H54 (cell line): ENCODE data around the gene SLBP.

Source experiments
- DNase-seq: peaks from one replicate; pipeline ENCODE4 v3.0.0; 2011; ENCODE audit warnings: low spot score, mixed read lengths; ENCODE audit not compliant: insufficient read length
- FAIRE-seq: peaks from 3 replicates; lab custom pipeline; 2011; peaks lifted over from hg19 to GRCh38; lab: Jason Lieb, UNC
- POLR2A ChIP-seq: IDR thresholded peaks from 2 replicates; pipeline ENCODE4 v1.6.1; 2011; ENCODE audit warnings: low read depth, mild to moderate bottlenecking, low read length

Gene SLBP

GRCh38 chr4:1753294-1753696 lies 41.2 kb upstream of the SLBP start:
- FAIRE-seq = no peak
- no peak for TF ChIP-seq POLR2A
- no peak for DNase-seq

- FAIRE-seq (no peak), DNase-seq (no peak)
- no peak for TF ChIP-seq POLR2A
Observed at GRCh38 chr4:1752284-1753041, 40.3 kb upstream of the SLBP start.

- DNase-seq = no peak
- TF ChIP-seq POLR2A = no peak
- no peak for FAIRE-seq
Observed at GRCh38 chr4:1751919-1752283, 39.8 kb upstream of the SLBP start.

DNA sequence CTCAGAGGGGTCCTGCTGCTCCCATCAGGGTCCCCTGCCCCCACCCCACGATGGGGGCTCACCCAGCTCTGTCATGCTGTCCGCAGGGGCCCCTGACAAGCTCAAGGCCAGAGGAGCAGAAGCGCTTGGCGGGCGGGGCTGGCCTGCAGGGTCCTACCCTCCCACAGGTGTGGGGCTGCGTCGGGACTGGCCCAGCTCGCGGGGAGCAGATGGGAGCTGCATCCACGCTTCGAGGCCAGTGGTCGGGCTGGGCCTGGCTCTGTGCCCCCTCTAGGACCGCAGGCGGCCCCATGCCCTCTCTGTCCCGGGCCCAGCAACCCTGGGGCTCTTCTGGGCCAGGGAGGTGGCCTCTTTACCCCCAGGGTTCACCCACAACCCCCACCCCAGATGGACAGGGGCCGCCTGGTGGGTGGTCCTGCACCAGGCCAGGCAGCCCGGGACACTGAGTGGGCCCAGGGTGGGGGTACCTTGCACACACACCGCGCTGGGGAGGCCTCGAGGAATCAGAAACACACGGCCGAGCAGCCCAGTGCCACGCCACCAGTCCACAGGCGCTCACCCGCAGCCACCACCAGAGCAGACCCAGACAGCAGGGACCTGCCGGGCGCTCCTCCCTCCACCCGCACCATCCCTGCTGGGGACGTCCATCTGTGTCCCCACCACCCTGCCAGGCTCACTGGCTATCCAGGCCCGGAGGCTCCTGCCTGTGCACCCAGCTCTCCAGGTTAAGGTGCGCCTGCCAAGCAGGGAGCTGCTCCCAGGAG lies 39.2 kb upstream of the SLBP start:
- FAIRE-seq (no peak), DNase-seq (no peak)
- TF ChIP-seq POLR2A = no peak

DNA sequence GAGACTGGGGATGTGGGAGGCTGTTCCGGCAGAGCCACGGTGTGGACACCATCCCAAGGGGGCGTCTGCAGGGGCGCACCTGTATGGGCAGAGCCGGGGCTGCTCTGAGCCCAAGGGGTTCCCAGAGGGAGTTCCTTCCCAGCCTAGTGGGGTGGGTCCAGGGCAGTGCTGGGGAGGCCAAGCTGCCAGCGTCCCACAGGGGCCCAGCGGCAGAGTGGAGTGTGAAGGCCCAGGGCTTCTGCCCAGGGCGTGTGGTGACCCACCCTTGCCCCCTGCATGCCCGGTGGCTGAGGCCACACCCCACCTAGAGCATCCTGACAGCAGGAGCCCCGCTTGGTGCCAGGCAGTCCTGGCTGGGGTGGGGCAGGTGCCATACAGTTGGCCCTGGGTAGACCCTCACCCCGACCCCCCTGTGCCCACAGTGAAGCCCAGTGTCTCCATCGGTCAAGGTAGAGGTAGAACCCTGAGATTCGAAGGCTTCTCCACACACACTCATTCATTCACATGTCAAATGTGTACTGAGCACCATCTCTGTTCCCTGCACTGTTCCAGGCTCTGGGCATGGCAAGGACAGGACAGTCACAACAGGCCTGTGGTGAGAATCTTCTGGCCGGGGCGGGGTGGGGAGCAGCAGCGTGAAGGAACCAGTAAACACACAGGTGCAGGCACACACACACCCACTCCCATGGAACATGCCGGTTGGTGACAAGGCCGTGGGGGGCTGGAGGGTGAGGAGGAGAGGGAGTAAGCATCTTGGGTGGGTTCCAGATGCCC lies 38.4 kb upstream of the SLBP start:
- DNase-seq (no peak), FAIRE-seq (no peak)
- TF ChIP-seq POLR2A = no peak

- FAIRE-seq = no peak
- no peak for DNase-seq
- TF ChIP-seq POLR2A = no peak
Observed at GRCh38 chr4:1749826-1750225, 37.7 kb upstream of the SLBP start.

DNA sequence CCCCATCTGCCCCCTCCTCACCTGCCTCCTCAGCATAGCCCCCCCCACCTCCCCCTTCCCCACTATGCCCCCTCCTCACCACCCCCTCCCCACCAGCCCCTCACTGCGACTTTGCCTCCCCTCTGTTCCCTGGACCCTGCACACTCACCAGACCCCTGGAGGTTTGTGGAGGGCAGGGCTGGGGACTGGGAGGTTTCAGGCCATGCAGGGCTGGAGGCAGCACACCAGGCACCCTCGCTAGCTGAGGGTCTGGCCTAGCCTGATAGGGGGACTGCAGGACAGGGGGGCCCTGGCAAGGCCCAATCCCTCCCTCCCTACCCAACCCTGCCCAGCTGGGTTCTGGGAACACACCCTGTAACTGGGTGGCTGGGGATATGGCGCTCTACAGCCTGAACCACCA lies 37.3 kb upstream of the SLBP start:
- FAIRE-seq = no peak
- no peak for TF ChIP-seq POLR2A

DNA sequence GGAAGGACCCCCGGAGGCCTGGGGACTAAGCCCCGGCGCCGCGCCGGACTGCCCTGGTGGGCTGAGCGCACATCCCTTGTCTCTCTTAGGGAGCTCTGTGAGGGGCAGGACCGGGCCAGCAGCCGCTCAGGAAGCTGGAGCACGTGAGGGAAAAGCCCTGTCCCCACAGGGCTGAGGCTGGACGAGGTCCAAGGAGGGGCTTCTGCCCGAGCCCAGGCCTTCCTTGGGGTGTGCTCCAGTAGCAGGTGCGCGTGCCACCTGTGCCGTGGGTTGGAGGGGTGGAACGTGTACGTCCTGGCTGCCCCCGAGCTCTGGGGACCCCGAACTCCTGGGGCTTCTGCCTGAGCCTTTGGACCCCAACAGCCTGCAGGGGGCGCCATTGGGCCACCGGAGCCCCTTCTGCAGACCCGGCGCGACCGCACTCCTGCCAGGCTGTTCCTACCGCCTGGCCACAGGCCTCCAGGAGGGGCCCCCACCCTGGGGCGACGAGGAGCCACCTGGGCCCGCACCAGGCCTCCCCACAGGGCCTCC lies 36.4 kb upstream of the SLBP start:
- TF ChIP-seq POLR2A = no peak
- FAIRE-seq (no peak), DNase-seq (peak; percentile 83)

More for the DNA sequence above, 37.3 kb upstream of the SLBP start:
- DNase-seq = no peak

DNA sequence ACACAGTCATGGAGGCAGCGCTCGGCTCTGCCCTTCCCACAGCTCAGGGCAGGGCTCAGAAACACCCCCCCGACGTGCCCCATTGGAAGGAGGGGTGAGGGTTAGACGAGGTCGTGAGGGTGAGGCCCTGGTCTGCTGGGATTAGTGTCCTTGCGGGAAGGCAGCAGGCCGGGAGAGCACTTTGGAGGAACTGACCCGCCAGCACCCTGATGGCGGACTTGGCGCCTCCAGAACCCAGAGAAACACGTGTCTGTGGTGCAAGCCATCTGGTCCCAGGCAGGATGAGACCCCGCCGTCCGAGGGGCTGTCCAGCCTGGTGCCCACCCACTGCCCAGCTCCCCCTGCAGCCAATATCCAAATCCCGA lies 35.5 kb upstream of the SLBP start:
- TF ChIP-seq POLR2A = no peak
- DNase-seq = no peak
- no peak for FAIRE-seq

DNA sequence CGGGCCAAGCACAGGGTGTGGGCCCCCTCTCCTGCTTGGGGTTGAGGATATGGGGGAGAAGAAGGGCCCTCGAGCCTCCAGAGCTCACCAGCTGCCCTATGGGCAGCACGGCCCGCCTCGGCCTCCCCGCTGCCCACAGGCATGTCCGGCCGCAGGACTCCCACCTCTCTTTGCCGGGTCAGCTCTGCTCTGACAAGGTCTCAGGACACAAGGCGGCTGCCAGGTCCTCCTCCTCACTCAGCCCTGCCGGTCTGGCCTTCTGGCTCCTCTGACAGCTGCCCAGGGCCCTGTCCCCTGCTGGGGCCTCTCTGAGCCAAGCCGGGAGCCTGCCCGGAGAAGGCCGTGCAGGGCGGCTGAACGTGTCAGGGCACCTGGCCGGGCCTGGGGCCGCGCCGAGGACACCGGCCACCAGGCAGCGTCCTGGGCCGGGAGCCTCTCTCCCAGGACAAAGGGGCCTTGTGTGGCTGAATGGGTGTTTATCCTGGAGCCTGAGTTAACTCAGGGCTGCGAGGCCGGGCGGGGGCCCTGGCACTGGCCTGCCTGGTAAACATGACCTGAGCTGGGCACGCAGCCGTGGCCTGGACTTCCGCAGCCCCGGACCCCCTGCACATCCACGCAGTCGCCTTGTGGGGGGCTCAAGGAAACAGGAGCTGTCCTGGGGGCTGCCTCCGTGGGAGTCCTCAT lies 34.9 kb upstream of the SLBP start:
- DNase-seq (no peak), FAIRE-seq (no peak)
- no peak for TF ChIP-seq POLR2A

GRCh38 chr4:1746265-1746691 lies 34.2 kb upstream of the SLBP start:
- TF ChIP-seq POLR2A = no peak
- FAIRE-seq (no peak), DNase-seq (no peak)

GRCh38 chr4:1745697-1746096 lies 33.6 kb upstream of the SLBP start:
- no peak for TF ChIP-seq POLR2A
- DNase-seq (no peak), FAIRE-seq (no peak)

- TF ChIP-seq POLR2A = no peak
- DNase-seq (no peak), FAIRE-seq (no peak)
Observed at GRCh38 chr4:1745165-1745564, 33.0 kb upstream of the SLBP start.
